ENCODE data around the gene FHDC1. TPM values are rescaled to one million over a fixed set of nuclear protein-coding genes. Genes with fewer than 3 reads are reported as not detected.

The FHDC1 gene
- total RNA-seq, 1 experiment from 2014 or later, result 0.95 TPM

- H3K36me3 ChIP-seq (ENCODE audit: low read depth, low read length), result no peaks in the 10 kb centered on the region
- DNase-seq, result peak; percentile 74
- peak overlapping the region; percentile 79 for H3K27ac ChIP-seq (ENCODE audit: low read length)
- peaks cover 4% of the 10 kb centered on the region for H3F3A ChIP-seq (ENCODE audit: low read length, unreplicated experiment)
- peak overlapping the region; percentile 61 for H3K4me2 ChIP-seq (ENCODE audit: low read length)
- H3K9ac ChIP-seq (ENCODE audit: low read length), result no peak overlapping the region
- no peaks in the 10 kb centered on the region for H4K20me1 ChIP-seq (ENCODE audit: low read length)
- no peaks in the 10 kb centered on the region for H3K9me3 ChIP-seq (ENCODE audit: low read length)
- H3K9me2 ChIP-seq (replicated peaks; ENCODE audit: low read length), result no peaks in the 10 kb centered on the region
- CTCF ChIA-PET, result interaction anchor here (0.6 to 0.7 kb wide), 3 partner anchors 29 to 120 kb away, joined by 3 to 6 read pairs (median 3); no protein-coding TSS in a partner anchor
- H3K79me2 ChIP-seq (ENCODE audit: low read length), result no peaks in the 10 kb centered on the region
- intact Hi-C loops (cut with micrococcal nuclease), result loop anchor here (10.0 kb wide), 1 partner anchor 116 kb away; no protein-coding TSS in a partner anchor
- POLR2A ChIA-PET (ENCODE audit: unreplicated experiment), result interaction anchor here (0.6 kb wide), 1 partner anchor 100 kb away, joined by 9 read pairs; no protein-coding TSS in a partner anchor
- no peaks in the 10 kb centered on the region for H3K27me3 ChIP-seq (ENCODE audit: low read length)
- peaks cover 43% of the 10 kb centered on the region for H3K4me1 ChIP-seq (ENCODE audit: insufficient read depth, low read length)
- H3K4me3 ChIP-seq (ENCODE audit: low read length), result no peak overlapping the region
- ATAC-seq, result peak; percentile 87
- peak overlapping the region; percentile 28; the same call in 1 of the 2 replicates for H2AFZ ChIP-seq (ENCODE audit: low read length)
- BruUV-seq (replicated peaks), result no TSS peak
- no peak for TF ChIP-seq CTCF (conservative IDR thresholded peaks at IDR 0.05; ENCODE audit: low read depth, low read length)
- no peak for TF ChIP-seq EZH2 (IDR thresholded peaks at IDR 0.05; ENCODE audit: low read length, unreplicated experiment)
- no peak for TF ChIP-seq EZH2phosphoT487 (IDR thresholded peaks at IDR 0.05; ENCODE audit: borderline replicate concordance, low read length)
Measured at GRCh38 chr4:152968806-152969394, 32.8 kb downstream of the FHDC1 start.

- Histone ChIP-seq H3K9ac (ENCODE audit: low read length) (no peak overlapping the region), H3K27me3 (ENCODE audit: low read length) (no peaks in the 10 kb centered on the region), H3F3A (ENCODE audit: low read length, unreplicated experiment) (peaks cover 4% of the 10 kb centered on the region), H3K36me3 (ENCODE audit: low read depth, low read length) (no peaks in the 10 kb centered on the region), H3K9me3 (ENCODE audit: low read length) (no peaks in the 10 kb centered on the region), H3K79me2 (ENCODE audit: low read length) (no peaks in the 10 kb centered on the region), H3K4me2 (ENCODE audit: low read length) (peak overlapping the region; percentile 61), H3K9me2 (replicated peaks; ENCODE audit: low read length) (no peaks in the 10 kb centered on the region), H3K4me1 (ENCODE audit: insufficient read depth, low read length) (peaks cover 43% of the 10 kb centered on the region), H3K27ac (ENCODE audit: low read length) (peak overlapping the region; percentile 79), H3K4me3 (ENCODE audit: low read length) (no peak overlapping the region; the same call in 1 of the 2 replicates), H4K20me1 (ENCODE audit: low read length) (no peaks in the 10 kb centered on the region), H2AFZ (ENCODE audit: low read length) (0 out of 2 replicates have a peak overlapping the region, but pooled peaks have one; percentile 13)
- ATAC-seq (peak; percentile 82), DNase-seq (peak; percentile 92)
- ChIA-PET CTCF (interaction anchor here (0.6 kb wide), 1 partner anchor 67 kb away, joined by 3 read pairs; no protein-coding TSS in a partner anchor), POLR2A (ENCODE audit: unreplicated experiment) (interaction anchor here (0.5 to 0.6 kb wide), 3 partner anchors 191 to 452 kb away, joined by 3 to 8 read pairs (median 6); partner anchors contain the start of genes ARFIP1 and TIGD4)
- intact Hi-C loops (cut with micrococcal nuclease), result loop anchor here (1.0 kb wide), 1 partner anchor 156 kb away; no protein-coding TSS in a partner anchor
- no peak for TF ChIP-seq EZH2phosphoT487 (IDR thresholded peaks at IDR 0.05; ENCODE audit: borderline replicate concordance, low read length)
- no peak for TF ChIP-seq CTCF (conservative IDR thresholded peaks at IDR 0.05; ENCODE audit: low read depth, low read length)
- no peak for TF ChIP-seq EZH2 (IDR thresholded peaks at IDR 0.05; ENCODE audit: low read length, unreplicated experiment)
- BruUV-seq (replicated peaks), result no TSS peak
Measured at GRCh38 chr4:152970102-152970820, 34.1 kb downstream of the FHDC1 start.
